GM12872 (cell line): ENCODE measurements around the gene ADAMTSL5.

Source experiments
- TF ChIP-seq, protein P1 (sequence below): IDR thresholded peaks from 3 replicates; pipeline ENCODE4 v1.5.1; 2011; ENCODE audit warnings: low read depth, mild to moderate bottlenecking, low read length, moderate library complexity; ENCODE audit not compliant: insufficient read depth

The ADAMTSL5 gene

DNA sequence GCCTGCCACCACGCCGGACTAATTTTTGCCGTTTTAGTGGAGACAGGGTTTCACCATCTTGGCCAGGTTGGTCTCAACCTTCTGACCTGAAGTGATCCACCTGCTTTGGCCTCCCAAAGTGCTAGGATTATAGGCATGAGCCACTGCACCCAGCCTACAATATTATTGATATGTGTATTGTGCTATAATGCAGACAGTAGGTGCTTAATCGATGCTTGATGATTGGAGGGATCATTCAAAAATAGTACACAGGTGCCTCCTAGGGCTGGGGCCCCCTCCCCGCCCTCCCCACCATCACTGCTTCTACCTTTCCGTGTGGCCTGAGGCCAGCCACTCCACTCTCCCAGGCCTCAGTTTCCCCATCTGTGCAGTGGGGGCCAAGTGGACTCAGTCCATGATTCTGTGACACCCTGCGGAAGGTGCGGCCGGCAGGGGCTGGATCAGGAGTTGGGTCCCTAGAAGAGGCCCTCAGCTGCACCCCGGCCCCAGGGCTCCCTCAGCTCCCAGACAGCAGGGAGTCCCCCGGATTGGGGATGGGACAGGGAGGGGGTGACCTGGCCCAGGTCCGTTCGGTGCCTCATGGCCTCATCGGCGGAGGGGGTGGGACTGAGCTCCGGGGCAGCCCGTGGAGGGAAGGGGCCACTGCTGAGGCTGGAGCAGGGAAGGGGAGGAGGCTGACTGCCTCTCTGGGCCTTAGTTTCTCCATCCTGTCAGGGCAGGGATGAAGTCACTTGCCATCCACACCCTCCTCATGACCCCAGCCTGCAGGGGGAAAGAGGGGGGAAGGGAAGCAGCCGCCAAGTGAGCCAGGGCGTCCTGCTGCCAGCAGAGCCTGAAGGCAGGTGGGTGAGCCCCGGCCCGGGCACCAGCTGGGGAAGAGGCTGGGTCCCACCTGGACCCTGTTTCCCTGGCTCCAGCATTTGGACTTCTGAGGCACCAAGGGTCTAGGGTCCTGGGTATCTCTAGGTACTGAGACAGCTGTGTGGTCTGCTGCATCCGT lies 1.2 kb downstream of the ADAMTSL5 start:
- TF ChIP-seq, protein P1, sequence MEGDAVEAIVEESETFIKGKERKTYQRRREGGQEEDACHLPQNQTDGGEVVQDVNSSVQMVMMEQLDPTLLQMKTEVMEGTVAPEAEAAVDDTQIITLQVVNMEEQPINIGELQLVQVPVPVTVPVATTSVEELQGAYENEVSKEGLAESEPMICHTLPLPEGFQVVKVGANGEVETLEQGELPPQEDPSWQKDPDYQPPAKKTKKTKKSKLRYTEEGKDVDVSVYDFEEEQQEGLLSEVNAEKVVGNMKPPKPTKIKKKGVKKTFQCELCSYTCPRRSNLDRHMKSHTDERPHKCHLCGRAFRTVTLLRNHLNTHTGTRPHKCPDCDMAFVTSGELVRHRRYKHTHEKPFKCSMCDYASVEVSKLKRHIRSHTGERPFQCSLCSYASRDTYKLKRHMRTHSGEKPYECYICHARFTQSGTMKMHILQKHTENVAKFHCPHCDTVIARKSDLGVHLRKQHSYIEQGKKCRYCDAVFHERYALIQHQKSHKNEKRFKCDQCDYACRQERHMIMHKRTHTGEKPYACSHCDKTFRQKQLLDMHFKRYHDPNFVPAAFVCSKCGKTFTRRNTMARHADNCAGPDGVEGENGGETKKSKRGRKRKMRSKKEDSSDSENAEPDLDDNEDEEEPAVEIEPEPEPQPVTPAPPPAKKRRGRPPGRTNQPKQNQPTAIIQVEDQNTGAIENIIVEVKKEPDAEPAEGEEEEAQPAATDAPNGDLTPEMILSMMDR = no peak

- TF ChIP-seq, protein P1 = no peak
Observed at GRCh38 chr19:1510807-1511206, 2.0 kb downstream of the ADAMTSL5 start.

DNA sequence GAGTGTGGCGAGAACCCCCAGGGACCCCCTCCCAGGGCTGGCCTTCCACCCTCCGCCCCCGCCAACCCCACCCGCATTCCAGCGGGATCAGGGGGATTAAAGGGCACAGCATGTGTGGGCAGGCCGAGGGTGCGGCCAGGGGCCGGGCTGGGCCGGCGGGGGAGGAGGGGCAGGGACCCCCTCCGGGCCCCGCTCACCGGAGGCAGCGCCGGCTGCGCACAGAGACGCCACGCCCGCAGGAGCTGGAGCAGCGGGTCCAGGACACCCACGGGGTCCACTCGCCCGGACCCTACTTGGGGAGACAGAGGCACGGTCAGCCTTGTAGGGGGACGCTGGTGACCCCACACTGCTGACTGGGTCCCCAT lies 2.4 kb downstream of the ADAMTSL5 start:
- TF ChIP-seq, protein P1 = no peak

- TF ChIP-seq, protein P1 = no peak
Observed at GRCh38 chr19:1509602-1510441, 3.0 kb downstream of the ADAMTSL5 start.

DNA sequence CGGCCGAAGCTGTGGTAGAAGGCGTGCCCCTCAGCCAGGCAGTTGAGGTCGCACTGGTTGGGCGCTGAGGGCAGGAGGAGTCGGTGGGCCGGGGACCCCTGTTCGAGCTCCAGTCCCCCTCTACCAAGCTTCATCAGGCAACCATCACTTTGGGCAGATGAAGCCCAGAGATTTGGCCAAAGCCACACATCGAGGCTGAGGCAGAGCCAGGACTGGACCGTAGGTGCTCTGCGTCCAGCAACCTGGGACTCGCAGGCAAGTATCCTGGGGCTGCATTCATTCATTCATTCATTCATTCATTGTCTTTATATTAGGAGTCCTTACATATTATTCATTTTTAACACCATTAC lies 4.3 kb downstream of the ADAMTSL5 start:
- TF ChIP-seq, protein P1 = no peak

GRCh38 chr19:1507763-1508506 lies 4.9 kb downstream of the ADAMTSL5 start:
- TF ChIP-seq, protein P1 = no peak
